ENCODE measurements around the gene ITPR1.

GRCh38 chr3:4816306-4816705, 323.2 kb downstream of the ITPR1 start:
- no peak for TF ChIP-seq CTCF (IDR thresholded peaks at IDR 0.05)
- TF ChIP-seq POLR2A (IDR thresholded peaks at IDR 0.05), result no peak
